Activated T-cell treated with anti-CD3 and anti-CD28 coated beads, Interleukin-2, amount 50 U/mL, for 4 hours (primary cell): Measurements from ENCODE around the gene VSX2. TPM values are rescaled to one million over a fixed set of nuclear protein-coding genes. Genes with fewer than 3 reads are reported as not detected.

Experiments
- total RNA-seq, 3 donors: library from RNA; stranded (reverse); gene quantifications; one replicate each; pipeline ENCODE4 v1.2.1, GENCODE V29; 2021

Gene VSX2
- total RNA-seq, 3 donors from 2014 or later, result not detected

Other genes starting within 250 kb of the VSX2 start
- gene ENTPD5, start 220.2 kb upstream of the VSX2 start, total RNA-seq, result 1 to 10 TPM; 5.2 to 6.3 (median 5.9) TPM
- 1 to 10 TPM; 1.4 to 1.6 (median 1.5) TPM for gene BBOF1, start 220.1 kb upstream of the VSX2 start, total RNA-seq
- 1 to 10 TPM; 2.3 to 4.1 (median 2.9) TPM for gene ALDH6A1, start 155.0 kb upstream of the VSX2 start, total RNA-seq
- 10 to 100 TPM; 16.9 to 20.2 (median 17.3) TPM for gene LIN52, start 154.5 kb upstream of the VSX2 start, total RNA-seq
- gene ABCD4, start 63.5 kb downstream of the VSX2 start, total RNA-seq, result 10 to 100 TPM; 30.4 to 35.7 (median 32.0) TPM
- under 1 TPM in 1 of 3 donors, not detected in 2; 0.08 TPM for gene VRTN, start 109.0 kb downstream of the VSX2 start, total RNA-seq
- gene SYNDIG1L, start 186.8 kb downstream of the VSX2 start, total RNA-seq, result not detected